RWPE1 (cell line): Measurements from ENCODE around the gene IARS2.
"Not testable (repeated sequence)": the region's sequence is repeated elsewhere in the genome, so short reads cannot be mapped to it uniquely, and the experiment has no call there.

Experiments used
- CTCF ChIA-PET: fragments of 350-600 bp; sonication (Branson Sonifier 250); formaldehyde crosslinking; extraction: SDS; loops from one replicate; lab custom pipeline; 2021; lab: Yijun Ruan, JAX
- POLR2A ChIA-PET: fragments of 400-600 bp; formaldehyde crosslinking; extraction: SDS; loops from one replicate; lab custom pipeline; 2020; ENCODE audit warnings: antibody characterized with exemption; ENCODE audit not compliant: low non-redundant PET; lab: Yijun Ruan, JAX
- DNase-seq: peaks from one replicate; pipeline ENCODE4 v3.0.0; 2012; ENCODE audit warnings: low spot score
- H3K27ac ChIP-seq: fragments of 450-650 bp; 2 replicates; pipeline ENCODE4 v1.5.1; 2017
- TF ChIP-seq, protein P1 (sequence below): fragments of 450-650 bp; conservative IDR thresholded peaks from 2 replicates; pipeline ENCODE4 v1.5.1; 2017; ENCODE audit warnings: low read depth, mild to moderate bottlenecking

The IARS2 gene

DNA sequence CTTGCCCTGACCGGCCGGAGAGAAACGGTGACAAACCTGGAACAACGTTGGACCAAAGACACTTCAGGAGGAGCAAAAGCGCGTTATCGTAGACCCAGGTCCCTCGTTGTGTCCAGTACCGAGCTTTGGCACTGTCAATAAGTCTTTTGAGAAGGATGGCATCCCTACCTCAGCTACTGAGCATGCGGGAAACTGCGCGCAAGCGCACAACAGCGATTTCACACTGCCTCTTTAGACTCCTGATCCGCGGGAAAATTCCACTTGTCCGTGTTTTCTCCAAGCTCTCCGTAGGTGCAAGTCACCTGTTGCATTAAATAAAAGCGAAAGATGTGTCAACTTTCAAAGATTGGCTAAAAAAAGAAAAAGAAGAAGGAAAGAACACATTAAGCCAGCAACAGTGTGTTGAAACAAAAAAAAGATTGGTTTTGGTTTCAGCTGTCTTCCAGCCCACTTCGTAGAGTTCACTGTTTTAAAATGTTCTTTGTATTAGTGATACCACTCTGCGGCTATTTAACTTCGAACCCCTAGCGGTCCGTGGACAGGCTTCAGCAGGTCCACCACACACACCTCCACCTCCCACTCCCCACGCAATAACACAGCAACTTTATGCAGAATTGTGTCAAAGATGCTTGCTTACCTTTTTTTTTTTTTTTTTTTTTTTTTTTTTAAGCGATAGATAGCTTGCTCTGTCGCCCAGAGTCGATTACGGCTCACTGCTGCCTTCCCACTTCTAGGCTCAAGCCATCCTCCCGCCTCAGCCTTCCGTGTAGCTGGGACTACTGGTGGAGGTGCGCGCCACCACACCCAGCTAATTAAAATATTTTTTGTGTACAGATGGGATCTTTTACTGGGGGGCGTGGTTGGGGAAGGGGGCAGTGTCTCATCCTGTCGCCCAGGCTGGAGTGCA, 4.0 kb upstream of the IARS2 start, which contains the start of gene BPNT1:
TSS of gene BPNT1 (minus strand) at position 139 of the 907 bp plus-strand sequence. CDS start 9,942 bp downstream, outside the sequence.
- peak; percentile 98 for DNase-seq
- TF ChIP-seq, protein P1, sequence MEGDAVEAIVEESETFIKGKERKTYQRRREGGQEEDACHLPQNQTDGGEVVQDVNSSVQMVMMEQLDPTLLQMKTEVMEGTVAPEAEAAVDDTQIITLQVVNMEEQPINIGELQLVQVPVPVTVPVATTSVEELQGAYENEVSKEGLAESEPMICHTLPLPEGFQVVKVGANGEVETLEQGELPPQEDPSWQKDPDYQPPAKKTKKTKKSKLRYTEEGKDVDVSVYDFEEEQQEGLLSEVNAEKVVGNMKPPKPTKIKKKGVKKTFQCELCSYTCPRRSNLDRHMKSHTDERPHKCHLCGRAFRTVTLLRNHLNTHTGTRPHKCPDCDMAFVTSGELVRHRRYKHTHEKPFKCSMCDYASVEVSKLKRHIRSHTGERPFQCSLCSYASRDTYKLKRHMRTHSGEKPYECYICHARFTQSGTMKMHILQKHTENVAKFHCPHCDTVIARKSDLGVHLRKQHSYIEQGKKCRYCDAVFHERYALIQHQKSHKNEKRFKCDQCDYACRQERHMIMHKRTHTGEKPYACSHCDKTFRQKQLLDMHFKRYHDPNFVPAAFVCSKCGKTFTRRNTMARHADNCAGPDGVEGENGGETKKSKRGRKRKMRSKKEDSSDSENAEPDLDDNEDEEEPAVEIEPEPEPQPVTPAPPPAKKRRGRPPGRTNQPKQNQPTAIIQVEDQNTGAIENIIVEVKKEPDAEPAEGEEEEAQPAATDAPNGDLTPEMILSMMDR: 0 out of 2 replicates have a peak, but pooled peaks have one; percentile 18
- H3K27ac ChIP-seq: peak within 1 kb of the TSS; percentile 69
- ChIA-PET CTCF (interaction anchor here (0.6 to 1.1 kb wide), 6 partner anchors 9 to 331 kb away, joined by 3 to 6 read pairs (median 4); no protein-coding TSS in a partner anchor), POLR2A (interaction anchor here (0.7 to 0.8 kb wide), 5 partner anchors 10 to 702 kb away, joined by 3 to 10 read pairs (median 4); no protein-coding TSS in a partner anchor)

DNA sequence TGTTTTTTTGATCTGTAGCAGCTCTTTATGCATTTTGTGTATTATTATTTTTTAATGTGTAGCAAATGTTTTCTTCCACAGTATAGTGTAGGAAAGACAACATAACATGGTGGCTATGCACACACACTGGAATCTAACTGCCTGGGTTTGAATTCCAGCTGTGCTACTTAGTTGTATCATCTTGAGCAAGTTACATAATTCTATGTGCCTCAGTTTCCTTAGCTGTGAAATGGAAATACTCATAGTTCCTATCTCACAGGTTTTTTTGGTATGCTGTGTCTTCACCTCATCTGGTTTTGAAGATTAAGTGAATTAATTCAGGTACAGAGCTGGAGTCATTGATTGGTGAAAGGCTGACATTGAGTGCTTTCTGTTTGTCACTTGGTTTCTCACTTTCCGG, 1.2 kb upstream of the IARS2 start:
- no peak for DNase-seq
- CTCF ChIA-PET: interaction anchor here (0.7 kb wide), 2 partner anchors 45 to 97 kb away, joined by 3 to 4 read pairs; no protein-coding TSS in a partner anchor
- TF ChIP-seq, protein P1: no peak
- POLR2A ChIA-PET: no interaction called here
- no peak overlapping the region for H3K27ac ChIP-seq

DNA sequence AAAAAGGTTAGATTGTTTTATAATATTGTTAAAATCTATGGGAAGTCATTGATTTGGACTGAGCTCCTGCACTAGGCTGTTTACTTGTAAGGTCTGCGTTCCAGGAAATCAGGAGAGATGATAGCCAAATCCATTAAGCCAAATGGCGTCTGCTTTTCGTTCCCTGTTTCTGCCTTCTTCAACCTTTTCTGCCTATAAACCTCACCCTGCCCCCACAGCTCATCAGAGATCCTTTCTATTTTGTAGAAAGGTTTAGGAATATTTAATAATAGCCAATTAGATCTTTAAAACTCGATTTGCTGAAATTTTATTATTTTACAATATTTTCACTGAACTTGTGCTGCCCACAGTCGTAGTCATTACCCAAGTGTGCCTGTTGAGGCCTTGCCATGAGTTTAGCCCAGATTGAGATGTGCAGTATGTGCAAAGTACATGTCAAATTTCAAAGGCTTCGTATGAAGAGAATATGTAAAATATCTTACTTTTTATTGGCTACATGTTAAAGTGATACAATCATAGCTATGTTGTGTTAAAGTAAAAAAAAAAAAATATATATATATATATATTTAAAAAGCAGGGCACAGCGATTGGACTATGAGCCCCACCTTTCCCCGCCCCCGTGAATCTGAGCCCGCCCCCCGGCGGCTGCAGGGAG, 444 bp upstream of the IARS2 start:
- peak overlapping the region; percentile 83 for H3K27ac ChIP-seq
- DNase-seq: no peak
- ChIA-PET CTCF (interaction anchor here (0.7 to 1.9 kb wide), 2 partner anchors 96 to 125 kb away, joined by 4 to 5 read pairs; no protein-coding TSS in a partner anchor), POLR2A (interaction anchor here (0.6 kb wide), 1 partner anchor 185 kb away, joined by 3 read pairs; no protein-coding TSS in a partner anchor)
- TF ChIP-seq, protein P1: no peak

DNA sequence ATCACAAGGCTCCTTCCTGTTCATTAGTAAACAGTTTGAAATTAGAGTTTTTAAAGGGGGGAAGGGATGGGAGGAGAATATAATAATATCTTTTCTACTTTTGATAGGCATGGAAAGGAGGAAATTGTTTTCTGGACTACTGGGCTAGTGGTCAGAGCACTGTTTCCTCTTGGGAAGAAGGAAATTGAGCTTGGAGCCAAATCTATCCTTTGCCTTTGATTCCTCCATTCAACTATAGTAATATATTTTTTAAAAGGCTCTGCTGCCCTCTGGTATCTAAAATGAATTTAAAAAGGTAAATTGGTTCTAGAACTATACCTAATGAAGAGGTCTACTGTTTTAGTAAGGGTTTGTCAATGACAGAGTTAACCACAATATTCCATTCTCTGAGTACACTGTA, 5.9 kb downstream of the IARS2 start:
- no peak for DNase-seq
- no peak overlapping the region for H3K27ac ChIP-seq
- ChIA-PET POLR2A (interaction anchor here (1.0 kb wide), 1 partner anchor 10 kb away, joined by 3 read pairs; the partner anchor contains the start of gene BPNT1), CTCF (interaction anchor here (0.6 to 0.8 kb wide), 2 partner anchors 10 to 385 kb away, joined by 3 to 4 read pairs; no protein-coding TSS in a partner anchor)
- TF ChIP-seq, protein P1: no peak

DNA sequence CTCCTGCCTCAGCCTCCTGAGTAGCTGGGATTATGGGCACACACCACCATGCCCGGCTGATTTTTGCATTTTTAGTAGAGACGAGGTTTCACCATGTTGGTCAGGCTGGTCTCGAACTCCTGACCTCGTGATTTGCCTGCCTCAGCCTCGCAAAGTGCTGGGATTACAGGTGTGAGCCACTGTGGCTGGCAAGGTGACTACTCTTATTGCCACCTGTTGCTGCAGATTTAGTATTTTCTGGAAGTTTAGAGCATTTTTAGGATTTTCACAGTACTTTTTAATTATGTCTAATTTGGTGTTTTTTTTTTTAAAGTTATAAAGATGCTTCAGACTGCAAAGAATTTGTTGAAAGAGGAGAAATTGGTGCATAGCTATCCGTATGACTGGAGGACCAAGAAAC, 16.5 kb downstream of the IARS2 start:
- H3K27ac ChIP-seq, POLR2A ChIA-PET, DNase-seq: not testable (repeated sequence)
- CTCF ChIA-PET: interaction anchor here (0.6 to 1.3 kb wide), 2 partner anchors 34 to 86 kb away, joined by 3 read pairs; no protein-coding TSS in a partner anchor

DNA sequence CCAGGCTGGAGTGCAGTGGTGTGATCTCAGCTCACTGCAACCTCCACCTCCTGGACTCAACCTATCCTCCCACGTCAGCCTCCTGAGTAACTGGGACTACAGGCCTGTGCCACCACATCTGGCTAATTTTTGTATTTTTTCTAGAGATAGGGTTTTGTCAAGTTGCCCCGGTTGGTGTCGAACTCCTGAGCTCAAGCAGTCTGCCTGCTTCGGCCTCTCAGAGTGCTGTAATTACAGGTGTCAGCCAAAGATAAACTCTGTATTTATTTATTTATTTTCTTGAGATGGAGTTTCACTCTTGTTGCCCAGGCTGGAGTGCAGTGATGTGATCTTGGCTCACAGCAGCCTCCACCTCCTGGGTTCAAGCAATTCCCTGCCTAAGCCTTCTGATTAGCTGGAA, 18.7 kb downstream of the IARS2 start:
- H3K27ac ChIP-seq, DNase-seq, POLR2A ChIA-PET: not testable (repeated sequence)
- CTCF ChIA-PET: interaction anchor here (0.7 to 1.6 kb wide), 8 partner anchors 8 to 1415 kb away, joined by 3 to 10 read pairs (median 3); no protein-coding TSS in a partner anchor
